H9 (cell line): ENCODE data around the gene FANCC. TPM values are rescaled to one million over a fixed set of nuclear protein-coding genes. Genes with fewer than 3 reads are reported as not detected.
A peak's percentile ranks its signal among the peaks of the same experiment; 100 is the strongest.

Experiments used
- DNase-seq: peaks from one replicate; pipeline ENCODE4 v3.0.0-alpha.2; 2017
- H2AFZ ChIP-seq: one replicate; pipeline ENCODE4 v1.6.1; 2013; ENCODE audit warnings: mild to moderate bottlenecking, low read length, control low read depth, moderate library complexity
- H2AK5ac ChIP-seq: 2 replicates; pipeline ENCODE4 v1.6.1; 2013; ENCODE audit warnings: low read length, control low read depth, mixed read lengths; ENCODE audit not compliant: insufficient read length
- H2BK120ac ChIP-seq: one replicate; pipeline ENCODE4 v1.6.1; 2013; ENCODE audit warnings: low read depth, mild to moderate bottlenecking, low read length, control low read depth, inconsistent platforms; ENCODE audit not compliant: poor library complexity, severe bottlenecking
- H2BK12ac ChIP-seq: 2 replicates; pipeline ENCODE4 v1.6.1; 2013; ENCODE audit warnings: low read length, control low read depth, mixed read lengths, low read depth; ENCODE audit not compliant: insufficient read length
- H2BK15ac ChIP-seq: 2 replicates; pipeline ENCODE4 v1.6.1; 2013; ENCODE audit warnings: low read depth, low read length, control low read depth
- H2BK20ac ChIP-seq: one replicate; pipeline ENCODE4 v1.6.1; 2013; ENCODE audit warnings: low read depth, mild to moderate bottlenecking, low read length, control low read depth, inconsistent platforms; ENCODE audit not compliant: poor library complexity, severe bottlenecking
- H2BK5ac ChIP-seq: 2 replicates; pipeline ENCODE4 v1.6.1; 2013; ENCODE audit warnings: low read length, control low read depth, mixed read lengths; ENCODE audit not compliant: insufficient read length
- H3K14ac ChIP-seq: 2 replicates; pipeline ENCODE4 v1.6.1; 2013; ENCODE audit warnings: low read length, control low read depth; ENCODE audit not compliant: insufficient read depth
- H3K18ac ChIP-seq: 2 replicates; pipeline ENCODE4 v1.6.1; 2013; ENCODE audit warnings: low read depth, mild to moderate bottlenecking, mixed read lengths, low read length, control low read depth; ENCODE audit not compliant: insufficient read length
- H3K23ac ChIP-seq: 2 replicates; pipeline ENCODE4 v1.6.1; 2013; ENCODE audit warnings: low read length, control low read depth, mixed read lengths, low read depth; ENCODE audit not compliant: insufficient read length
- H3K23me2 ChIP-seq: 2 replicates; pipeline ENCODE4 v1.6.1; 2013; ENCODE audit warnings: low read depth, mild to moderate bottlenecking, mixed read lengths, low read length, control low read depth; ENCODE audit not compliant: insufficient read length, poor library complexity, severe bottlenecking
- H3K27ac ChIP-seq: 2 replicates; pipeline ENCODE4 v1.5.1; 2013; ENCODE audit warnings: low read length, control low read depth, mixed read lengths, low read depth; ENCODE audit not compliant: insufficient read length
- H3K27me3 ChIP-seq: 2 replicates; pipeline ENCODE4 v1.6.1; 2013; ENCODE audit warnings: low read length, control low read depth, inconsistent platforms; ENCODE audit not compliant: insufficient read depth
- H3K4ac ChIP-seq: 2 replicates; pipeline ENCODE4 v1.6.1; 2013; ENCODE audit warnings: low read depth, mild to moderate bottlenecking, control low read depth, inconsistent platforms, low read length, moderate library complexity
- H3K4me1 ChIP-seq: 2 replicates; pipeline ENCODE4 v1.6.1; 2013; ENCODE audit warnings: low read length, control low read depth, inconsistent platforms; ENCODE audit not compliant: insufficient read depth
- H3K4me2 ChIP-seq: 2 replicates; pipeline ENCODE4 v1.6.1; 2013; ENCODE audit warnings: low read length, control low read depth, mixed read lengths; ENCODE audit not compliant: insufficient read length, insufficient read depth
- H3K56ac ChIP-seq: 2 replicates; pipeline ENCODE4 v1.6.1; 2013; ENCODE audit warnings: low read depth, mild to moderate bottlenecking, mixed read lengths, low read length, control low read depth; ENCODE audit not compliant: insufficient read length
- H3K79me1 ChIP-seq: 2 replicates; pipeline ENCODE4 v1.6.1; 2013; ENCODE audit warnings: low read depth, mild to moderate bottlenecking, moderate library complexity, low read length, control low read depth, inconsistent platforms; ENCODE audit not compliant: insufficient read depth, poor library complexity, severe bottlenecking
- H3K79me2 ChIP-seq: 2 replicates; pipeline ENCODE4 v1.6.1; 2013; ENCODE audit warnings: low read length, control low read depth, inconsistent platforms; ENCODE audit not compliant: insufficient read depth
- H3K9ac ChIP-seq: 2 replicates; pipeline ENCODE4 v1.6.1; 2013; ENCODE audit warnings: low read length, control low read depth, mixed read lengths; ENCODE audit not compliant: insufficient read length; ENCODE audit errors: extremely low read depth
- H3K9me3 ChIP-seq: one replicate; pipeline ENCODE4 v1.6.1; 2013; ENCODE audit warnings: low read depth, low read length, inconsistent platforms; ENCODE audit not compliant: control insufficient read depth
- H3T11ph ChIP-seq: one replicate; pipeline ENCODE4 v1.6.1; 2013; ENCODE audit warnings: mild to moderate bottlenecking, low read length, control low read depth, inconsistent platforms
- H4K20me1 ChIP-seq: one replicate; pipeline ENCODE4 v1.6.1; 2013; ENCODE audit not compliant: control insufficient read depth, insufficient read length, insufficient read depth
- H4K5ac ChIP-seq: 2 replicates; pipeline ENCODE4 v1.6.1; 2013; ENCODE audit warnings: low read depth, mild to moderate bottlenecking, mixed read lengths, low read length, control low read depth; ENCODE audit not compliant: insufficient read length
- H4K8ac ChIP-seq: replicated peaks from 2 replicates; pipeline ENCODE4 v1.6.1; 2013; ENCODE audit warnings: low read length, control low read depth, mixed read lengths, low read depth; ENCODE audit not compliant: insufficient read length
- H4K91ac ChIP-seq: 2 replicates; pipeline ENCODE4 v1.6.1; 2013; ENCODE audit warnings: low read depth, mild to moderate bottlenecking, moderate library complexity, mixed read lengths, low read length, control low read depth; ENCODE audit not compliant: insufficient read length
- H3K27ac Mint-ChIP-seq, 3 experiments: 2 replicates in 2 of 3; 3 replicates in 1 of 3; pipeline ENCODE4 v1.8.0; 2020 to 2021; ENCODE audit warnings: mixed read lengths in 3 of 3, mild to moderate bottlenecking in 1 of 3, moderate library complexity in 1 of 3
- H3K27me3 Mint-ChIP-seq: 2 replicates; pipeline ENCODE4 v1.8.0; 2021; ENCODE audit warnings: low read depth, mild to moderate bottlenecking, moderate library complexity, mixed read lengths
- H3K36me3 Mint-ChIP-seq, 3 experiments: 2 replicates in 2 of 3; 3 replicates in 1 of 3; pipeline ENCODE4 v1.8.0; 2020 to 2021; ENCODE audit warnings: low read depth in 3 of 3, mixed read lengths in 3 of 3; ENCODE audit not compliant: insufficient read depth in 1 of 3
- H3K4me1 Mint-ChIP-seq, 2 experiments: 2 replicates each; pipeline ENCODE4 v1.8.0; 2020; ENCODE audit warnings: mixed read lengths in 2 of 2
- H3K4me3 Mint-ChIP-seq, 2 experiments: 2 replicates in 1 of 2; 3 replicates in 1 of 2; pipeline ENCODE4 v1.8.0; 2020 to 2021; ENCODE audit warnings: mild to moderate bottlenecking in 2 of 2, mixed read lengths in 2 of 2, moderate library complexity in 1 of 2
- H3K9me3 Mint-ChIP-seq, 2 experiments: 2 replicates in 1 of 2; 3 replicates in 1 of 2; pipeline ENCODE4 v1.8.0; 2020; ENCODE audit warnings: mild to moderate bottlenecking in 2 of 2, mixed read lengths in 2 of 2, moderate library complexity in 1 of 2
- WGBS: extraction: QIAGEN DNeasy Blood & Tissue Kit; methylation state at CpG from one replicate; pipeline ENCODE4 v1.1.7; 2013; ENCODE audit warnings: missing lambda C conversion rate, low lambda C conversion rate, mixed read lengths; ENCODE audit not compliant: insufficient read length; ENCODE audit errors: extremely low coverage; 5-methylcytosine and 5-hydroxymethylcytosine counted together
- total RNA-seq: library from RNA; stranded (reverse); gene quantifications from 2 replicates; pipeline ENCODE4 v1.2.1, GENCODE V29; 2021
- TF ChIP-seq, protein P1 (sequence below): fragments of 200-600 bp; sonication (generic); conservative IDR thresholded peaks from 3 replicates; pipeline ENCODE4 v1.8.0; 2021; ENCODE audit warnings: antibody characterized with exemption, mild to moderate bottlenecking

Gene FANCC
- total RNA-seq, 1 experiment from 2014 or later = 14.6 TPM

DNA sequence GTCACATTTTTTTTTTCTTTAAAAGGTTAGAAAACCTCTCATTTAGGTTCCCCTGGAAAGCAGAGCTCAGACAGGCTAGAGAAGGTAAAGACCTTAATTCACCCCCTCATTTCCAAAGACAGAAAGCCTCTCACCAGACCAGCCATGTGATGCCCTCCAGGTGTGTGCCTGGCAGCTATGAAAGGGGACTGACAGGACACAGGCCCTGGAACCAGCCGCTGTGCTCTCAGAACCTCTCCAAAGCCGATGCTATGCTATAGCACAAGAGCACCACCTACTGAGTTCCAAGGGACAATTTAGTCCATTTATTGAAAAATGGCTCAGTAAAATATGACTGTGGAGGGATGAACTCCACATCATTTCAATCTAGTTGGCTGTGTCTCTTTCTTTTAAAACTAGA lies 48.8 kb downstream of the FANCC start:
- H3K27ac Mint-ChIP-seq = no peak overlapping the region
- no peaks in the 10 kb centered on the region for H3K9me3 ChIP-seq

More for the DNA sequence above, 48.8 kb downstream of the FANCC start:
- Histone ChIP-seq H4K91ac (no peak overlapping the region), H3K4me2 (no peak overlapping the region), H3K79me2 (no peaks in the 10 kb centered on the region), H2BK120ac (no peak overlapping the region), H3K23ac (no peak overlapping the region), H2BK20ac (no peak overlapping the region), H3K4me1 (no peaks in the 10 kb centered on the region), H4K20me1 (no peaks in the 10 kb centered on the region), H3K27ac (no peak overlapping the region), H3K23me2 (no peaks in the 10 kb centered on the region), H3K79me1 (no peaks in the 10 kb centered on the region), H4K8ac (no peak overlapping the region), H2BK12ac (no peak overlapping the region), H3K14ac (no peak overlapping the region), H3K9ac (no peak overlapping the region), H3T11ph (no peak overlapping the region), H3K56ac (no peak overlapping the region), H2AK5ac (no peak overlapping the region), H2BK5ac (no peak overlapping the region), H3K4ac (no peak overlapping the region), H3K18ac (no peak overlapping the region), H3K27me3 (no peaks in the 10 kb centered on the region), H4K5ac (no peak overlapping the region), H2BK15ac (no peak overlapping the region), H2AFZ (no peak overlapping the region)
- Mint-ChIP-seq H3K27me3 (no peaks in the 10 kb centered on the region), H3K36me3 (peaks cover 3 to 5% (median 4%) of the 10 kb centered on the region in 3 experiments; a peak in 4 of 7 replicates), H3K9me3 (peaks cover 0 to 4% of the 10 kb centered on the region in 2 experiments; a peak in 1 of 5 replicates), H3K4me1 (peaks cover 18 to 22% of the 10 kb centered on the region in 2 experiments), H3K4me3 (no peak overlapping the region)
- peak; percentile 38 for DNase-seq
- TF ChIP-seq, protein P1, sequence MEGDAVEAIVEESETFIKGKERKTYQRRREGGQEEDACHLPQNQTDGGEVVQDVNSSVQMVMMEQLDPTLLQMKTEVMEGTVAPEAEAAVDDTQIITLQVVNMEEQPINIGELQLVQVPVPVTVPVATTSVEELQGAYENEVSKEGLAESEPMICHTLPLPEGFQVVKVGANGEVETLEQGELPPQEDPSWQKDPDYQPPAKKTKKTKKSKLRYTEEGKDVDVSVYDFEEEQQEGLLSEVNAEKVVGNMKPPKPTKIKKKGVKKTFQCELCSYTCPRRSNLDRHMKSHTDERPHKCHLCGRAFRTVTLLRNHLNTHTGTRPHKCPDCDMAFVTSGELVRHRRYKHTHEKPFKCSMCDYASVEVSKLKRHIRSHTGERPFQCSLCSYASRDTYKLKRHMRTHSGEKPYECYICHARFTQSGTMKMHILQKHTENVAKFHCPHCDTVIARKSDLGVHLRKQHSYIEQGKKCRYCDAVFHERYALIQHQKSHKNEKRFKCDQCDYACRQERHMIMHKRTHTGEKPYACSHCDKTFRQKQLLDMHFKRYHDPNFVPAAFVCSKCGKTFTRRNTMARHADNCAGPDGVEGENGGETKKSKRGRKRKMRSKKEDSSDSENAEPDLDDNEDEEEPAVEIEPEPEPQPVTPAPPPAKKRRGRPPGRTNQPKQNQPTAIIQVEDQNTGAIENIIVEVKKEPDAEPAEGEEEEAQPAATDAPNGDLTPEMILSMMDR = peak; percentile 42; the same call in 2 of the 3 replicates
- no CpG with 5 or more reads among the region's 2 CpGs for WGBS
